Amygdala (tissue), 56 donors: Measurements from ENCODE around the gene PLA1A.

Experiments
- DNase-seq, 56 donors: peaks; one replicate each; lab custom pipeline; 2025; lab: John Stamatoyannopoulos, UW

The PLA1A gene

DNA sequence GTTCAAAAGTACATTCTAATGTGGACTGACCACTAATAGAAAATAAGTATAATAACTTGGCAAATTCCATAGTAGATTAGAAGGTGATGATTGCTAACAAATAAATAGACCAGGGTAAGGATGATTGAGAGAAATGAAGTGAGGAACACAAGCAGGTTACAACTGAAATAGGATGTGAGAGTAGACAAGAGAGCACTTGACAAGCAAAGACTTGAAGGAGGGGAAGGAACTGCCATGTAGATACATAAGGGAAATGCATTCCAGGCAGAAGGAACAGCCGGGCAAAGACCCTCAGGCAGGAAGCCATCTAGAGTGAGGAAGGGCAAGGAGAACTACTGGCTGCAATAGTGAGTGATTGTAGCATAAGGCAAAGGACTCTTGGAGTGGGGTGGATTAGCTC is 5.0 kb downstream of the PLA1A start:
- no peak for DNase-seq

GRCh38 chr3:119604878-119605277 is 7.2 kb downstream of the PLA1A start:
- DNase-seq = no peak

GRCh38 chr3:119608405-119609000 is 10.8 kb downstream of the PLA1A start:
- no peak for DNase-seq

DNA sequence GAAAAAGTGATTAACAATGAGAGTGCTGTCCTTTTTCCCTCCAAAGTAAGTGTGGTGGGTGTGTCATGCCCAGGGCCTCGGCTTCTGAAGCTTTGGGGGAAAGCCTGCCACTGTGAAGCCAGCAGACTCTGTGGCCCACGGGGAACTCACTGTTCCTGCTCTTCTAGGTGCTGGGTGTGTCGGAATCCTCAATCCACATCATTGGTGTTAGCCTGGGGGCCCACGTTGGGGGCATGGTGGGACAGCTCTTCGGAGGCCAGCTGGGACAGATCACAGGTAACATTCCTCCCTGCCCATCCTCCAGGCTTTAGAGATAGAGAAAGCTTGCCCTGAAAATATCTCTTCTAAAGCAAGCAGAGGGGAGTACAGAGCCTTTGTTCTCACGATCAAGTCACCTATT is 11.6 kb downstream of the PLA1A start:
- DNase-seq = no peak

GRCh38 chr3:119611664-119612063 is 14.0 kb downstream of the PLA1A start:
- DNase-seq = no peak

- no peak for DNase-seq
These were observed 15.5 kb downstream of the PLA1A start for GRCh38 chr3:119613201-119613600.

GRCh38 chr3:119613872-119614271 is 16.2 kb downstream of the PLA1A start:
- no peak for DNase-seq

DNA sequence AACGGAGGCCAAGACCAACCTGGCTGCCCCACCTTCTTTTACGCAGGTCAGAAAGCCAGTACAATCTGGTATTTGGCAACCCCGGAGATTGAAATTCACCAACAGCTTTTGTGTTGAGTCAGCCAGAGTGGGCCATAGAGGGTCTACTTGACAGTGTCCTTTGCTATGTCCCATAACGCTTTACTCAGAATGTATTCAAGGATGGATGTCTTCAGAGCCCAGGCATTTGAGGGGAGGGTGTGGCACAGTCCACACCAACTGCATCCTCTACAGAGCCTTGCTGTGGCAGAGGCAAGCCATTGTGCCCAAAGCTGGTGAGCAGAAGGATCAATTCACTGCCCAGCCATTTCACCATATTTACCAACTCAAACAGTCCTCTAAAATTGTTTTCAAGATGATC is 18.4 kb downstream of the PLA1A start:
- DNase-seq = no peak

GRCh38 chr3:119619094-119619493 is 21.4 kb downstream of the PLA1A start:
- no peak for DNase-seq

DNA sequence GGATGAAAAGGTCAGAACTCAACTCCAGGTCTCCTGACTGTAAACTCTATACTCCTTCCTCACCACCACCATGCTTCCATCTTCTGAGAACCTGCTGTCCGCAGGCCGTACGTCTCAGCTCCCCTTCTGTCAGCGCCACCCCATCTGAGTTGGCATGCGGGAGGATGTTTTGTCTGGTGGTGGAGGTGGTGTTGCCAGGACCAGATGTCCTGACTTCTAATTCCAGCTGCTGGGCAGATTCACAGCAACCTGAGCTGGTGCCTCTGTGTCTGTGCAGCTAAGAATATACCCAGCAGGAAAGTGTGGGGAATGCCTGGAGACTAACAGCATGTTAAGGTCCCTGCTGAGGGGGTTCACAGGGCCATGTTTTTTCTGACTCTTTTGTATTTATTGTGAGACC is 23.2 kb downstream of the PLA1A start:
- DNase-seq = no peak

DNA sequence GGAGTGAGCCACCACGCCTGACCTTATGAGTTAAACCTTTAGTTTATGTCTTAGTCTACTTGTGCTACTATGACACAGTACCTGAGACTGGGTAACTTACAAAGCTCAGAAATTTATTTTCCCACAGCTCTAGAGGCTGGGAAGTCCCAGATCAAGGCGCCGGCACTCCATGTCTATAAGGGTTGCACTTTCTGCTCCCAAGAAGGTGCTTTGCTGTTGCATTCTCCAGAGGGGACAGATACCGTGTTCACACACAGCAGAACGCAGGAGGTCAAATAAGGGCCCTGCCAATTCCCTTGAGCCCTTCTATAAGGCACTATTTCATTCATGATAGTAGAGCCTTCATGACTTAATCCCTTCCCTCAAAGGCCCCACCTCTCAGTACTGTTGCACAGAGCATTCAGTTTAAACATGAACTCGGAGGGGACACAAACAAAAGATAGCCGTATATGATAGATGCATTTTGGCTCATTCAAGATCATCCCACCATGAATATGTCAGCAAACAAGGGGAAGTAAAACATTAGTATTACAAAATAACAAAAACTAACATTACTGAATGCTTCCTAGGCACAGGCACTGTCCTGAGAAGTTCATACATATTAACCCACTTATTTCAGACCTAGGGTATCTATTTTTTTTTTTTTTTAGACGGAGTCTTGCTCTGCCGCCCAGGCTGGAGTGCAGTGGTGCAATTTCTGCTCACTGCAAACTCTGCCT is 26.5 kb downstream of the PLA1A start:
- DNase-seq = no peak

GRCh38 chr3:119625451-119626153 is 27.9 kb downstream of the PLA1A start:
- DNase-seq = no peak

GRCh38 chr3:119626196-119626595 is 28.5 kb downstream of the PLA1A start:
- no peak for DNase-seq

DNA sequence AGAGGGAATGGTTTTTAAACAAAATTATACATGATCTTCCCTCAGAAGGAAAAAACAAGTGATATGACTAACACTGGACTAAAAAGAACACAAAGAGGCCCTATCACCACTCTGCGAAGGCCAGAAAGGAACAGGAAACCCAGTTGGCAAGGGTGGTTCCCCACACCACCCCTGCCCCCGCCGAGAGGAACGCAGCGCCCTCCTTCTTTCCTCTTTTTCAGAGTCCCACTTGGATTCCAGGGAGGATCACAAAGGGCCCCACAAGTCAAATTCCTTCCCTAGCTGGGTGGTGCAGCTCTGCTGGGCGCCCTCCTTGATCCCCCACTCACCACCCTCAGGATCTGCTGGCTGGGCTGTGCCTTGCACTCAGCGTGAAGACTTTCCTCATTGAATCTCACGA is 29.8 kb downstream of the PLA1A start:
- DNase-seq = peak in 1 of 56 donors; percentile 10

DNA sequence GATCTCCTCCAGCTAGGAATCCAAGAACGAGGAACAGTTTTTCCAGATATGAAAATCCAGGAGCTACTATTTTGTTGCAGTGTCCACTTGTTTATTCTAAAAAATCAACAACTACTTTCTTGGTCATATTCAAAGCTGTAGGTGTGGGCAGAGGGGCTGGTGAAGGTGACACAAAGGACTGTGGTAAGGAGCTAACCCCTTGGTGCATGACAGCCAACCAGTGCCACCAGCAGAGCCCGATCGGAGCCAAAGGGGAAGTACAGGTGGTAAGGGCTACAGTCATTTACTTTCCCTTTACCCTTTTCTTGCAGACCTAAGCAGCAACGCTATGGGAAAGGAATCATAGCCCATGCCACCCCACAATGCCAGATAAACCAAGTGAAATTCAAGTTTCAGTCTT is 30.7 kb downstream of the PLA1A start:
- DNase-seq = no peak

DNA sequence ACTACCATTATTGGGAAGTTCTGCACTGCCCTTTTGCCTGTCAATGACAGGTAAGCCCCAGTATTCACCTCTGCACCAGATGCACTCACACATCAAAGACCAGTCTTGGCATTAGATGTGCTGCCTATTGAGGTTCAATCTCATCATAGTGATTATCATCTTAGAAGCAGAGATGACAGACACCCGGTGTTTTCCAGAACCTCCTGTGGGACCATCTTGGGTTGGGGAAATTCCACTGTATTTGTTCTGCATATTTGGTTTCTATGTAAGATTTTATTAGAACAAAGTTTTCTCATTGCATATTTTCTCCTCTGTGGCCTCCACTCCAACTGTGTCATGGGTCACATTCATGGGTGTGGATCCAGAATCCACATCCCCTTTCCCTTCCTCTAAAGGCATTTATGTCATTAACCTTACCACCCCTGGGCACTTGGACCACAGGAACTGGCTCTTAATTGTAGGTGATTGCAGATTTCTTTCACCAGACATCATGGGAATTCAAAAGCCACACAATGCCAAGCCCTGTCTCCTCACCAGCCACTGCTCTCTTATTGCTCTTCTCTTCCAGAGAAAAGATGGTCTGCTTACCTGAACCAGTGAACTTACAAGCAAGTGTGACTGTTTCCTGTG is 31.2 kb downstream of the PLA1A start:
- no peak for DNase-seq

DNA sequence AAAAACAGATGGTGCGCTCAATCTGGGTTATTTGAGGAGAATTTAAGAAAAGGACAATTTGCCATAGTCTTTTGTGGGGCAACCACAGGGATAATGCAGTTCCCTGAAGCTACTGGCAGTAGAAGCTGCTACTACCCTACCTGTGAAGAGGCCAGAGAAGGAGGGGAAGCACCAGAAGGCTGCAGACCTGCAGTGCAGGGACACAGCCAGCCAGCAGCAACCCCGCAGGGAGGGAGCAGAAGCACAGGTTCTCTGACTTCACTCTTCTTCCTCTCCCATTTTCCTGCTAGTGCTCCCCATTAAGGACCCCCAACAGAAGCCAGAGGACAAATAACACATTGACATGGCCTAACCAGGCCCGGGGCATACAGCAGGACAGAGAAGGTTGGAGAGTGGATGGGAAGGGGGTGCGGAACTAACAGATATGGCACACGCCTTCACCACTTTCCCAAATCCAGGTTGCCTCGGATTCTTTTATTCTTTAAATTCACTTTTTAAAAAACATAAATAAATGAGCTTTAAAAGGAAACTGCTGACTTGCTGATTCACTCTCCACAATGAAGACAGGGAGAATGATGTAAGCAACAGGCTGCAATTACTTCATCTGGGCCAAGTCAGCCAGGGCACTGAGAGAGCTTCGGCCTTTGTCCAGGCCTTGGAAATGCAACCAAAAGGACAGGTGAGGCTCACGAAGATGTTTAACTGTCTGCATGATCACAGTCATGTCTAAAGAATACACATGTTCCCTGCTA is 32.6 kb downstream of the PLA1A start:
- DNase-seq = no peak

- DNase-seq = no peak
These were observed 33.2 kb downstream of the PLA1A start for GRCh38 chr3:119630880-119631329.

DNA sequence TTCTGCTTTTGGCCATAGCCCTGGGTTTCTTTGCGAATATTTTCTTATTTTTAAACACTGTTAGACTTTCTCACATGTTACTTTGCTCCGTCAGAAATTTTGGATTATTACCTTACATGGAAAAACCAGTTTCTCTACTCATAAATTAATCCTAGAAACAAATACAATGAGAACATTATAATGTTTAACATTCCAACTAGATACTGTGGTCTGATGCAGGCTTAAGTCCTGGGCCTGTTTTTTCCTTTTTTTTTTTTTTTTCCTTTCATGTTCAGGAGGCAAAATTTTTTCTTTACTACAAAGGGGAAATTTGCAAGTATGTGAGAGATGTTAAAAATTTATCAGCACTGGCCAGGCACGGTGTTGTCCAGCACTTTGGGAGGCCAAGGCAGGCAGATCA is 33.8 kb downstream of the PLA1A start:
- no peak for DNase-seq

GRCh38 chr3:119632216-119632615 is 34.5 kb downstream of the PLA1A start:
- no peak for DNase-seq

DNA sequence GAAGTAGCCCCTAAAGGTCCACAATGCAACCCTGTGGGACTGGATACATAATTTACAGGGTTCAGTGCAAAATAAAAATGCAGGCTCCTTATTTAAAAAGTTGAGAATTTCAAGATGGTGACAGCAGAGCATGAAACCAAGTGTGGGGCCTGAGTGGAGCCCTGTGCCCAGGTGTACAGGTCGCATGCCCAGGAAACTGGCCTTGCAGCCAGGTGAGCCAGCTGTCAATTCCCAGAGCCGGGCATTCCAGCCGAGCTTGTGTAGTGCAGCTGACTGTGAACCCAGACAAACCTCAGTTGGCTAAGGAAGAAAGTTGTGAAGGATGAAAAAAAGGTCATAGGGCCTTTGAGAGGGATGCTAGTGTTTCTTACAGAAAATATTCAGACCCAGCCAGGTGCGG is 35.1 kb downstream of the PLA1A start:
- no peak for DNase-seq
